Measurements from ENCODE around the gene VMP1.
"Not testable (repeated sequence)": the region's sequence is repeated elsewhere in the genome, so short reads cannot be mapped to it uniquely, and the experiment has no call there.

Gene VMP1

GRCh38 chr17:59712862-59713261 is 5.4 kb downstream of the VMP1 start:
- DNase-seq: no peak

DNA sequence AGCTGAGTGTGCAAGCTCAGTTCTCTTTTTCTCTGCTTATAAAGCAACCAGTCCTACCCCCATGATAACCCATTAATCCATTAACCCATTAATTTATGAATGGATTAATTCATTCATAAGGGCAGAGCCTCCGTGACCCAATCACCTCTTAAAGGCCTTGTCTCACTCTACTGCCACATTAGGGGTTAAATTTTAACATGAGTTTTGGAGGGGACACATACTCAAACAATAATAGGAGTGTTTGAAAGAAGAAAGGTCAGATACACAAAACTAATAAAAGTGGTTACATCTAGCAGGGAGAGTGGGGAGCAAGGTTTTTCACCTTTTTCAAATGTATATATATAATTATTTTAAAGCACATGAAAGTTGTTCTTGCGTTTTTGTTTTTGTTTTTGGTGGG is 6.8 kb downstream of the VMP1 start:
- DNase-seq: no peak

DNA sequence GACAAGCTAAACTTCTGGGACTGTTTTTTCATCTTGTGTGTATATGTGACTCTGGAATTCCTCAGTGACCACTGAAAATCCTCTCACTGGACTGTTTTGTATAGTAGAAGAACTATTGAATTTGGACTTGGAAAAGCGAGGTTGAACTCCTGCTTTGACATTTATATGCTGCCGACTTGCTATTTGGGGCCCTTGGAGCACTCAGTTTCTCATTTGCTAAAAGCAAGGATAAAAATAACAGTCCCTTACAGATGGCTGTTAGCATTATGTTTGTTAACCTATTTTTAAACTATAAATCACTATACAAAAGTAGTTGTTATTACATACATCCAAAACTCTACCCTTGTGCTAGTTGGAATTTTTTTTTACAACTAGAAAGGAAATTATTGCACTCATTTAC is 9.0 kb downstream of the VMP1 start:
- no peak for DNase-seq

DNA sequence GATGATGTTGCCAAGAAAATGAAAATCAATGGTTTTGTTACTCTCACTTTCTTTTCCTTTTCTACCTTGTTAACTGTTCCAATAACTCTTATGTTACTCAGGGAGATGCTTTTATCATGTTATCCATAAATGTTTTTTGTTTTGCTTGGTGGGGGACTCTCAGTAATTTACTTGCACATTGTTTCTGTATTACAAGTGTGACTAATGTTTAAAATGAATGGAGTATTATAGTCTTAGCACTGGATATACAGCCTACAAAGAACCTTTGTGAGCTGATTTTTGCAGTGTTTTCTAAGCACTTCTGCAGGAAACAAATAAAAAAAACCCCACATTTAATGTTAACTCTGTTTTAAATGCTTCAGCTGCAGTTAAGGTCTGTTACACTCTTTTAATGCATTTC is 12.1 kb downstream of the VMP1 start:
- DNase-seq: no peak

- no peak for DNase-seq
Observed at GRCh38 chr17:59722623-59723022, 15.2 kb downstream of the VMP1 start.

GRCh38 chr17:59723041-59723440 is 15.6 kb downstream of the VMP1 start:
- no peak for DNase-seq

GRCh38 chr17:59723607-59724006 is 16.2 kb downstream of the VMP1 start:
- no peak for DNase-seq

GRCh38 chr17:59725691-59726090 is 18.2 kb downstream of the VMP1 start:
- no peak for DNase-seq

GRCh38 chr17:59727817-59728533 is 20.5 kb downstream of the VMP1 start:
- DNase-seq: no peak

DNA sequence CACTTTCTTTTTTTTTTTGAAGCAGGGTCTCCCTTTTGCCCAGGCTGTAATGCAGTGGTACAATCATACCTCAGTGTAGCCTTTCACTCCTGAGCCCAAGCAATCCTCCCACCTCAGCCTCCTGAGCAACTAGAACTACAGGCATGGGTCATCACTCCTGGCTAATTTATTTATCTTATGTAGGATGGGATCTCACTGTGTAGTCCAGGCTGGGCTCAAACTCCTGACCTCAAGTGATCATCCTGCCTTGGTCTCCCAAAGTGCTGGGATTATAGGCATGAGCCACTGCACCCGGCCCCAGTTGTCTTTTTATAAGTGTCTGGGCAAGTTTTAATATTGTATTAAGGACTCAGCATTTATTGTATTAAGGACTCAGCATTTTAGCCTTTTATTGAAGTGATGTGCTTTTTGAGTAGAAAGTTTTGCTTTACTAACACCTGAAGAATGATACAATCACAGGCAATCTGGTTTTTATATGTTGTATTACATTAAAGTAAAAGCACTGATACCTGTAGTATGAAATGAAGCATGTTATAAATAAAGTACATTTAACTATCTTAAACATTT is 22.9 kb downstream of the VMP1 start:
- no peak for DNase-seq

- no peak for DNase-seq
Observed at GRCh38 chr17:59733697-59734096, 26.2 kb downstream of the VMP1 start.

DNA sequence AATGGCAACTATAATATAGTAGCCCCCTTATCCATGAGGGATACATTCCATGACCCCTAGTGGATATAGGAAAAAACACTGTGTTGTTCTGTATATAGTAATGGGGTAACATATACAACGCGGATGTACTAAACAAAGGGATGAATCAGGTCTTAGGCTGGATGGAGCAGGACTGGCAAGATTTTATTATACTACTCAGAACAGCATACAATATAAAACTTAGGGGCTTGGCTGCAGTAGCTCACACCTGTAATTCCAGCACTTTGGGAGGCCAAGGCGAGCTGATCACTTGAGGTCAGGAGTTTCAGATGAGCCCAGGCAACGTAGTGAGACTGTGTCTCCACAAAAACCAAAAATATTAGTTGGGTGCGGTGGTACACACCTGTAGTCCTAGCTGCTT is 26.8 kb downstream of the VMP1 start:
- no peak for DNase-seq

GRCh38 chr17:59737324-59737723 is 29.9 kb downstream of the VMP1 start:
- DNase-seq: no peak

GRCh38 chr17:59743842-59744241 is 36.4 kb downstream of the VMP1 start:
- DNase-seq: no peak

DNA sequence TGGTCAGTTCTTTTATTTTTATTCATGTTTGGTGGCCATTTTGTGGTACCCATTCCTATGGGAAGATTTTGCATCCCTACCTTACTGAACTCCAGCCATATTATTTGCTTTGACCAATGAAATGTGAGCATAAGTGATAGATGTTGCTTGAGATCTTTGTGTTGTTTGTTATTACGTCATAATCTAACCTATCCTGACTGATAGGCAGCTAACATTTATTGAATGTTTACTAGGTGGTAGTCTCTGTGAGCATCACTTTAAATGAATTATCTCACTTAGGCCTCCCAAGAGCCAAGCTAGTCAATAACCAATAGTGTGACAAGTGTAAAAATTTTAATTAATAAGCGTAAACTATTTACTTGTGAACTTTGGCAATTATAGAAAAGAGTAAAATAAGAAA is 37.6 kb downstream of the VMP1 start:
- no peak for DNase-seq

GRCh38 chr17:59746849-59747445 is 39.5 kb downstream of the VMP1 start:
- peak; percentile 35 for DNase-seq

- no peak for DNase-seq
Observed at GRCh38 chr17:59748591-59748990, 41.1 kb downstream of the VMP1 start.

DNA sequence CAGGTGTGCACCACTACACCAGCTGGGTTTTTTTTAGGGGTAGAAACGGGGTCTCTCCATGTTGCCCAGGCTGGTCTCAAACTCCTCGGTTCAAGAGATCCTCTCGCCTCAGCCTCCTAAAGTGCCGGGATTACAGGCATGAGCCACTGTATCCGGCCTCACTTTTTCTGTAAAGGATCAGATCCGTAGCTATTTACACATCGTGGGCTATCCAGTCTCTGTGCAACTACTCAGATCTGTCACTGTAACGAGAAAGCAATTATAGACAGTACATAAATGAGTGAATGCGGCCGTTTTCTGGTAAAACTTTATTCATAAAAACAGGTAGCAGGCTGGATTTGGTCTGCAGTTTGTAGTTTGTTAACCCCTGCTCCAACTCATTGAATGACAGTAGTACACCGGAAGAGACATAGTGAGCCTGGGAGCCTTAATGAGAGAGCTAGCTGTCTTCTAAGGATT is 44.5 kb downstream of the VMP1 start:
- DNase-seq: no peak

- no peak for DNase-seq
Observed at GRCh38 chr17:59752446-59752845, 45.0 kb downstream of the VMP1 start.

GRCh38 chr17:59752922-59753321 is 45.5 kb downstream of the VMP1 start:
- DNase-seq: no peak

DNA sequence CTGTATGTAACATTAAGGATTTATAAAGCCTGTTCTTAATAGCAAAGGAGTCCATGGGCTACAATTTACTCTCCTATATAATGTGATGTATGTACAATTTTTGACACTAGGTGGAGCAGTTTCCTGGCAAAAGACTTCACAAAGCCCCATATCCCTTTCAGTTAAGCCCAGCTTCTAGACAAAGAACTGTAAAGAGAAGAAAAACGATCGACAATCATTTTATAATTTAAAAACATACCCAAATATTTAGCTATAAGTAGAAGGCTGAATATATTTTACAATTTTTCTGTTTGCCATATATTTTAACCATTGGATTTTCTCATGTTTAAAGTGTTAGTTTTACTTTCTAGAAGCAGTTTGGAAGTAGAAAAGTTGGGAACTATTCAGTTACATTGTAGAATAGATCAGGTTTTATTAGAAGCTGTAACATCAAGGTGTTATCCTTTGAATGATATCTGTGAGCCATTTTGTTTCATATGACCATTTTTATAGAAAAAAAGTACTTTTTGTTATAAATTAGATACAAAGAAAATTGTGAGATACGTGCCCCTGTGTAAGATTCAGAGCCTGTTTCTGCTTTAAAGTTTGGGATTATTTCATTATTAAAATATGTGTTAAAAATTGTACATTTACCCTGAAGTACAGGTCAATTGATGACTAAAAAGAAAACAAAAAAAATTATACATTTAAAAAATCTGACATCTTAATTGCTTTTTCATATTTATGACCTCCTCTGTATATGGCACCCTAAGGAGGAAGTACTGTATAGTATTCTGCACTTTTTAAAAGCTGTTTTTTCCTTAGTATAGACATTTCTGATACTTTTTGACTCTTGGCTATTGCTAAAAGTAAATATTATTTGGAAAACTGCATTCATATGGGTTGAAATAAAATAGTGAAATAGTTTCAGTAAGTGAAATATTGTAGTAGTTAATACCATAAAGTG is 46.3 kb downstream of the VMP1 start:
- DNase-seq: peak; percentile 79

- no peak for DNase-seq
Observed at GRCh38 chr17:59754552-59754951, 47.1 kb downstream of the VMP1 start.

DNA sequence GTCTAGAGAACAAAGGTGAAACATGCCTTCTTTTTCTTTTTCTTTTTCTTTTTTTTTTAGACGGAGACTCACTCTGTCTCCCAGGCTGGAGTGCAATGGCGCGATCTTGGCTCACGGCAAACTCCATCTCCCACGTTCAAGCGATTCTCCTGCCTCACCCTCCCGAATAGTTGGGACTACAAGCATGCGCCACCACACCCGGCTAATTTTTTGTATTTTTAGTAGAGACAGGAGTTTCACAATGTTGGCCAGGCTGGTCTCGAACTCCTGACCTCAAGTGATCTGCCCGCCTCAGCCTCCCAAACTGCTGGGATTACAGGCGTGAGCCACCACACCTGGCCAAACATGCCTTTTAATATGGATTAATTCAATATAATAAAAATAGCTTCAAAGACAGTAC is 47.6 kb downstream of the VMP1 start:
- not testable (repeated sequence) for DNase-seq
